Measurements from ENCODE around the gene SSTR1. TPM values are rescaled to one million over a fixed set of nuclear protein-coding genes. Genes with fewer than 3 reads are reported as not detected.

SSTR1 gene
- polyA plus RNA-seq, 1 donor, result 0.04 TPM

DNA sequence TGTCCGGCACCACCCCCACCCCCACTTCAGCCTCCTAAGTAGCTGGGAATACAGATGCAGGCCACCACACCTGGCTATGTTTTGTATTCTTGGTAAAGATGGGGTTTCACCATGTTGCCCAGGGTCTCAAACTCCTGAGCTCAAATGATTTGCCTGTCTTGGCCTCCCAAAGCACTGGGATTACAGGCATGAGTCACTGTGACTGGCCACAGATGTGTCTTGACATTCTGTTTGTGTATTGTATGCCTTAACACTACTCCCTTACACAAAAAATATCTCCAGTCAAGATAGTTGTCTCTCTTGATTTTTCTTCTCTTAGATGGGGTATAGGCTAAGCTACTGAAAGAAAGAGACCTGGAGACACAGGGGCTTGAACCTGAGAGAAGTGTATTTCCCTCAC lies 30.6 kb downstream of the SSTR1 start:
- no peak for DNase-seq

DNA sequence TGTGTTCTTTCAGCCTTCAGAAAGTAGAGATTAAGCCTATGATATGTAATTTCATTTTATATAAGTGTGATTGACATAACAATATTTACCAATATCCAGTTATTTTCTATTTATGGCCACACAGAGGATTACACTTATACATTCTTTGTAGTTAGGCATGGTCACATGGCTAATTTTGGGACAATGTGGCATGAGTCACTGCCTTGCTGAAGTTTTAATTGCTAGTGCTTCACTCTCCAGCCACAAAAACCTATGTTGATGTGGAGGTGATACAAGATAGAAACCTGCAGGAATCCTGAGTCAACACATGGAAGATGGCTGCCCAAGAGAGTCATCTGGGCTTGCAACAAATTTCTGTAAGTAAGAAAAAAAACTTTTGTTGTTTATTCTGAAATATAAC lies 31.2 kb downstream of the SSTR1 start:
- no peak for DNase-seq

DNA sequence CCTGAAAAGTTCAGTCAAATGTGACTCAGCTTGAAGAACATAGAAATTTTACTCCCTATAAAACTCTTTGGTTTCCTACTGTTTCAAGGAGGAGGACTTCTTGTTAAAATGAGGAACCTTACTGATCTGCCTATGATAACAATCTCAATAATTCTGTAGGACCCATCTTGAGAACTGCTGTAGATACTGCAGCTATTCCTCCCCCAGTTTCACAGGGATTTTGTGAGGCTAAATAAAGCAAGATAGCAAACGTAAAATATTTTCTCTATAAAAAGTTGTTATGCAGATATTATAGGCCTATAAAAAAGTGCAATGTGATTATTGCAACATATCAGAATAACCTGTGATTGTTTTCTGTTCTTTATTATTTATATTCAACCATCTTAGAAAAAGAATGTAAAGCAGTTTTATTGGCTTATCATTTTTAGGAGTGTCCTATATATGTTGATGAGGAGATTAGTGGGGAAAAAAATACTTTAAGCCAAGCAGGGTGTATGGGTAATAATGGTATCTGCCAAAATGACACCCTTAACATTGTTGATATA lies 36.1 kb downstream of the SSTR1 start:
- no peak for DNase-seq

DNA sequence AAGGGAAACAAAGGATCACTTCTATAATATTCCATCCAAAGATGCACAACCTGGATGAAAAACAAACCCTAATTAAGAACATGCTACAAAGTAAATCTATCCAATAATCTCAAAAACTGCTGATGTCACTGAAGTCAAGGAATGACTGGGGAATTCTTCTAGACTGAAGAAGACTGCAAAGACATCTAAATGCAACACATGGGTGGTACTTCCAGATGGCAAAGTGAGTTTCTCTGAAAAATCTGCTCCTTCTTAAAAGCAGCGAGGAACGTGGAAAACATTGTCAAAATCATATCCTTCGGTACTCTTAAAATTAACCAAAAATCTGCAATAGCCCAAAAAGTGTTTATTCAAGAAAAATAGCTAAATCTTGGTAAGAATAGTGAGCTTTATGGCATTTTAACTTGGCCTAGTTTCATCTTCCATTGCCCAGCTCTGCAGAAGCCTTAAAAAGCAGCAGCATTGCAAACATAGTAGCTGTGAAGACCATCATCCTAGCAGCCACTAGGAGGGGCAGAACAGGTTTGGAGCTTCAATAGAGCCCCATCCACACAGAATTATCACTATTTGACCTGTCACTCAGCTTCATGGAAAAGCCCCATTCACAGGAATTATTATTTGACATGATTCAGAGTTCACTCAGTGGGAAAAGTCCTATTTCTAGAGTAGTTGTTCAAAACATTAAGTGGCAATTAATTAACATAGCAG lies 40.8 kb downstream of the SSTR1 start:
- no peak for DNase-seq

DNA sequence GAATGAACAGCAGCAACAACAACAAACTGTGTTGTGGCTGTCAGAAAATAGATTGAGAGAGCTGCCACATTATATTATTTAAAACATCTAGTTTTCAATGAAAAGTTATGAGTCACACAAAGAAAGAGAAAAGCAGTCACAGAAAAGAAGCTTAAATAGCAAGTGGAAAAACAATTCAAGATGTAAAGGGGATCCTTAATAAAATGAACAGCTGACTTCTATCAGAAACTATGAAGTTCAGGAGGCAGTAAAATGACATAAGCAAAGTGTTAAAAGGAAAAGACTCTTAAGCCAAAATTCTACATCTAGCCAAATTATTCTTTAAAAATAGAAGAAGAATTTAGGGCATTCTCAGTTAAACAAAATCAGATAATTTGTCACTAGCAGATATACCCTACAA lies 42.6 kb downstream of the SSTR1 start:
- DNase-seq, result no peak

DNA sequence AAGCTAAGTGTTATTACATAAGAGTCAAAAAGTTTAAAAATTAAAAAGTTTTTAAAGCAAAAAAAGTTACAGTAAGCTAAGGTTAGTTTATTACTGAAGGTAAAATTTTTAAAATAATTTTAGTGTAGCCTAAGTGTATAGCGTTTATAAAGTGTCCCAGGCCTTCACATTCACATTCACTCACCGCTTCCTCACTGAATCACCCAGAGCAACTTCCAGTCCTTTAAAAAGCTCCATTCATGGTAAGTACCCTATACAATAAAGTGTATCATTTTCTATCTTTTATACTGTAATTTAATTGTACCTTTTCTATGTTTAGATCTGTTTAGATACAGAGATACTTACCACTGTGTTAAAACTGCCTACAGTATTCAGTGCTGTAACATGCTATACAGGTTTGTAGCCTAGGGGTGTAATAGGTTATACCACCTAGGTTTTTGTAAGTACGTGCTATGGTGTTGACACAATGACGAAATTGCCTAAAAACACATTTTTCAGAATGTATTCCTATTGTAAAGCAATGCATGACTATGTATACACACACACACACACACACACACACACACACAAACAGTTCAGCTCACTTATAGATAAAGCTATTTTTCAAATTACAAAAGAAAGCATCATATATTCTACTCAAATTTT lies 44.5 kb downstream of the SSTR1 start:
- DNase-seq, result no peak

GRCh38 chr14:38253676-38254075 lies 46.0 kb downstream of the SSTR1 start:
- DNase-seq, result no peak

DNA sequence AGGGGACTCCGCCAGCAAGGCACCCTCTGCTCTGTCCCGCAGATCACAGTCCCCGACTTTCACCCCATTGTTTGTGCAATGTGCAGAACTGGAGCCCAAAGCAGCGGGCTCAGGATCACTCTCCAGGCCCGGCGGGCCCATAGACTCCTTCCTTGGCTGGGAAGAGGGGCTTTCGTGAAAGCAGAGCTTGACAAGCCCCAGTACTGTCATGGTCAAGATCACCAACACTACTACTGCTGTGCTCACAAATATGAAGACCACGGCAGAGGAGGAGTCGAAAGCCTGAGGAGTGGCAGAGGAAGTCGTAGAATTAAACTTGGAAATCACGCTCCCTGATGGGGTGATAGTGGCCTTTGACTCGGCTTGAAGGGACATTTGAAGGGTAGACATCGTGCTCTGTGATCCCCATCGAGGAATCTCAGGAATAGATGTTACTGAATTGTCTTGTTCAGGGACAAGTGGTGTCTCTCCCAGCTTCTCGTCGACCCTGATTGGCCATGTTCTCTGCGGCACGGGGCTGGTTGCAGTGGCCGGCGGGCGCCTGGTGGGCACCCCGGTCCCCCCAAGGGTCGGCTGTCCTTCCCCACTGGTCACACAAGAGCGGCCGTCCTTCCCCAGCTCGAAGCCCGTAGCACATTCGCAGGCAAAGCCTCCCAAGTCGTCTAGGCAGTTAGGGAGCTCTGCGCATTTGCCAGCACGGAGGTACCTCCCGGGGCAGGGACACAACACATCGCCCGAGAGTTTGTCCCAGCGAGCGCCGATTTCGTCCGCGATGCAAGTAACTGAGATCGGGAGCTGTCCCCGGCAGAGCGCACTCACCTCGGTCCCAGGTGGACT lies 47.1 kb downstream of the SSTR1 start:
- peak; percentile 6 for DNase-seq

DNA sequence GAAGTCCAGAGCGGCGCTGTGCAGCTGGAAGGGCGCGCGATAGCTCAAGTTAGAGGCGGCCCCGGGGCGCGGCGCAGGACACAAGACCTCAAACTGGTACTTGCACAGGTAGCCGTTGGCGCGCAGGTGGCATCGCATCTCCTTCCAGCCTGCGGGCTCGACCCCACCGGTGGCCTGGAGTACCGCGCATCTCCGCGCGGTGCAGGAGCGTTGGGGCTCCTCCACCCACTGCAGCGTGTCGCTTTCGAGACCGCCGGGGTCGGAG lies 47.6 kb downstream of the SSTR1 start:
- DNase-seq, result peak; percentile 52

DNA sequence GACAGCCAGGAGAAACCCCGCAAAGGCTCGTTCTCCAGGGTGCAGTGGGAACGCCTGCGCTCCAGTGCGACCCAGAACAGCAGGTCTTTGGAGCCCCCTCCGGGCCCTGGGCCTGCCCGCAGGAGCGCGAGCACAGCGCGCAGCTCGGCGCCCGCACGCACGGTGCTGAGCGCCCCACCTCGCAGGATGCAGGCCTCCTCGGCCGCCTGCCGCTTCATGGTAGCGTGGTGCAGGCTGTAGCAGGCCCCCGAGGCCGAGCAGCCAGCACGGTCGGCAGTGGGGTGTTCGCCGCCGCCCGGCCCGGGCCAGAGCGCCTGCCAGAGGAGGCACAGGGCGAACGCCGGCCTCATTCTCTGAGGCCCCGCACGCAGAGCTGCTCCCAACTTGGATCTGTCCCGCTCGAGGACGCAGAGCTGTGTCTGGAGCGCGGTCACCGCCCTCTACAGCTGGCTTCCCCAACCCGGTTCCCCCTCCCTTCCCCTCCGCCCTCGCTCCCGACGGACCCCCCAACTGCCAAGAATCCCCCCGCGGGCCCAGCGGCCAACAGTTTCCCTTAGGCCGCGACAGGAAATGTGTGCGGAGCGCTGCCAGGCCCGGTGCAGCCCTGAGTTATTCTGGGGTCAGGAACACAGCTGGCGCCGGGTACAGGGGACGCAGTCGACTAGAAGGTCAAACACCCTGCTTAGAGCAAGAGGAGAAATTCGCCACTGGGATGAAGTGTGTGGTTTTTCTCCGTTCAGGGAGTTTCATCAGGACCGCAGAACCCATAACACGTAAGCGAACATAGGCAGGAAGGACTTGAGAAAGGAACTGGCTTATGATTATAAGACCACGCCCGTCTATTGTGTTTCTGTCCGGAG lies 48.2 kb downstream of the SSTR1 start, which contains the start of gene CLEC14A:
TSS of gene CLEC14A (minus strand) at position 421 of the 860 bp plus-strand sequence. CDS start at position 350, 71 bp downstream.
- peak; percentile 77 for DNase-seq

- DNase-seq, result no peak
Observed at GRCh38 chr14:38256533-38256840, 48.8 kb downstream of the SSTR1 start.

GRCh38 chr14:38257507-38257906 lies 49.8 kb downstream of the SSTR1 start:
- no peak for DNase-seq

DNA sequence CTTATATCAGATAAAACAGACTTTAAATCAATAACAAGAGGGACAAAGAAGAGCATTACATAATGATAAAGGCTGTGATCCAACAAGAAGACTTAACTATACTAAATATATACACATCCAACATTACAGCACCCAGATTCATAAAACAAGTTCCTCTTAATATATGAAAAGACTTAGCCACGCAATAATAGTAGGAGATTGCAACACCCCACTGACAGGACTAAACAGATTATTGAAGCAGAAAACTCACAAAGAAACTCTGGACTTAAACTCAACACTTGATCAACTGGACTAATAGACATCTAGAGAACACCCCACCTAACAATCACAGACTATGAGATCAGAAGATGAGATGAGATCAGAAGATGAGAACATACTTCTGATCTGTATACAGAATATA lies 53.9 kb downstream of the SSTR1 start:
- no peak for DNase-seq

Other genes starting within 250 kb of the SSTR1 start
- gene CLEC14A, start 48.2 kb downstream of the SSTR1 start, polyA plus RNA-seq (ENCODE audit: insufficient read length), result 24.4 TPM

Data from hindlimb muscle (tissue), 1 donor.